ENCODE results near the gene EFCC1. TPM values are rescaled to one million over a fixed set of nuclear protein-coding genes. Genes with fewer than 3 reads are reported as not detected.

EFCC1 gene
- total RNA-seq, 4 donors from 2014 or later = 3.3 to 40.4 (median 4.0) TPM

DNA sequence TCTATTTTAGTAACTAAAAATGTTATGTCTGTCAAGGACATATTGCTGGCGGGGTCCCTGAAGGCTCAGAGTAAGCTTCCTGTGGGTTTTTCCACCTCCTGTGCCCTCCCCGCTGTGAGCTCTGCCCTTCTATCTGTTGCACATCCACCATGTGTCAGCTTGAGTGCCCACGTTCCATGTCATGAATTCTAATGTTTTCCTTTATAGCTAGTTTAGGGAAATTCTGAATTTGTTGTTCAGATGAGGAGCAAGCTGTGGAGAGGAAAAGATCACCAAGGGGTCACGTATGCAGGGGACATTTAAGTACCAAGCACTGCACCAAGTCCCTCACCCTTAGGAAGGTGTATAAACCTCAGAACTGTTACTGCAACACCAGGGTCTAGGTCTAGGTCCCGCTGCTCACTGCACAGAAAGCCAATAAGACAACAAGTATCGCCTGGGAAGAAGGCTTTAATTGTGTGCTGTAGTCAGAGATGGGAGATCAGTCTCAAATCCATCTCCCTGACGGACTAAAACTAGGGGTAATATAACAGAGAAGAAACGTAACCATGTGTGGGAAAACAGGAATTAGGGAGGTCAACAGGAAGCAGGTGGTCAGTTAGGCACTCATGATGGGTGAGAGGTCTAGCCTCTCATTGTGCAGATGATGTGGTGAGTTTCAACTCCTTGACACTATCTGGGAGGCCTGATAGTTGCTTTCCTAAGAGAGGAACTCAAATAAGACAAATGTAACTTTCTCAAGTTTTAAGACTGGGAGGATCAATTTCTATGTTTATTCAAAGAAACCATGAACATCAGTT is 69.2 kb downstream of the EFCC1 start:
- no peak for DNase-seq
- Histone ChIP-seq H3K9me3 (no peaks in the 10 kb centered on the region), H3K27ac (no peak overlapping the region), H3K4me1 (peaks cover 0 to 14% (median 0%) of the 10 kb centered on the region in 4 donors), H3K4me3 (no peak overlapping the region), H3K36me3 (no peaks in the 10 kb centered on the region), H3K27me3 (no peaks in the 10 kb centered on the region)
- TF ChIP-seq, protein P1, sequence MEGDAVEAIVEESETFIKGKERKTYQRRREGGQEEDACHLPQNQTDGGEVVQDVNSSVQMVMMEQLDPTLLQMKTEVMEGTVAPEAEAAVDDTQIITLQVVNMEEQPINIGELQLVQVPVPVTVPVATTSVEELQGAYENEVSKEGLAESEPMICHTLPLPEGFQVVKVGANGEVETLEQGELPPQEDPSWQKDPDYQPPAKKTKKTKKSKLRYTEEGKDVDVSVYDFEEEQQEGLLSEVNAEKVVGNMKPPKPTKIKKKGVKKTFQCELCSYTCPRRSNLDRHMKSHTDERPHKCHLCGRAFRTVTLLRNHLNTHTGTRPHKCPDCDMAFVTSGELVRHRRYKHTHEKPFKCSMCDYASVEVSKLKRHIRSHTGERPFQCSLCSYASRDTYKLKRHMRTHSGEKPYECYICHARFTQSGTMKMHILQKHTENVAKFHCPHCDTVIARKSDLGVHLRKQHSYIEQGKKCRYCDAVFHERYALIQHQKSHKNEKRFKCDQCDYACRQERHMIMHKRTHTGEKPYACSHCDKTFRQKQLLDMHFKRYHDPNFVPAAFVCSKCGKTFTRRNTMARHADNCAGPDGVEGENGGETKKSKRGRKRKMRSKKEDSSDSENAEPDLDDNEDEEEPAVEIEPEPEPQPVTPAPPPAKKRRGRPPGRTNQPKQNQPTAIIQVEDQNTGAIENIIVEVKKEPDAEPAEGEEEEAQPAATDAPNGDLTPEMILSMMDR (IDR thresholded peaks at IDR 0.05) = no peak
- TF ChIP-seq POLR2A (IDR thresholded peaks at IDR 0.05) = no peak

DNA sequence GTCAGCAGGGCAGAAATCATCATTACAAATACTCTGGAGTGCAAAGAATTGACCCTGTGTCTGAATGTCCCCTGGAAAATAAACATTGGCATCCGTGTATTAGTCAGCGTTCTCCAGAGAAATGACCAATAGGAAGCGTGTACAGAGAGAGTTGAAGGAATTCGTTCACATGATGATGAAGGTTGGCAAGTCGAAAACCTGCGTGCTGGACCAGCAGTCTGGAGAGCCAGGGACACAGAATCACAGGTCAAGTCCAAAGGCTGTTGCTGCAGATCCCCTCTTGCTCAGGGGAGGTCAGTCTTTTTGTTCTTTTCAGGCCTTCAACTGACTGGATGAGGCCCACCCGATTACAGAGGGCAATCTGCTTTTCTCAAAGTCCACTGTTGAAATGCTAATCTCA is 76.1 kb downstream of the EFCC1 start:
- H3K4me3 ChIP-seq = no peak overlapping the region
- no peak for DNase-seq
- no peaks in the 10 kb centered on the region for H3K9me3 ChIP-seq
- no peak overlapping the region for H3K27ac ChIP-seq
- no peaks in the 10 kb centered on the region for H3K4me1 ChIP-seq
- no peaks in the 10 kb centered on the region for H3K36me3 ChIP-seq
- no peak for TF ChIP-seq POLR2A (IDR thresholded peaks at IDR 0.05)
- TF ChIP-seq, protein P1 (IDR thresholded peaks at IDR 0.05) = no peak
- no peaks in the 10 kb centered on the region for H3K27me3 ChIP-seq

DNA sequence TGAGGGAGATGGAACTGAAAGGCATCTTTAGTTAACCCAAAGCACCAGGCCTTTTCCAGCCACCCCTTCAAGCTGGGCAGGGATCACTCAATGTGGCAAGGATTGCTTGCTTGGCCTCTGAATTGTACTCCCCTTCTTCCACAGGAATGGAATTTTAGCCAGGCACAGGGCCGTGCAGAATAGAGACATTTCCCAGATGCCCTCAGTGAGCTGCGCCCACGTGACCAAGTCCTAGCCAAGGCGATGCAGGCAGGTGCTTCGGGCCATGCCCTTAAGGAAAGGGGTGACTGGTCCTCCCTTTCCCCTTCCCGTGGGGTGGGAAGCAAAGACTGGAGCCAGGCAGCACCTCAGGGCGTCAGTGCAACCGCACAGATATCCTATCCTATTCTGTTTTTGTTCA is 77.4 kb downstream of the EFCC1 start:
- no peak overlapping the region for H3K4me3 ChIP-seq
- TF ChIP-seq, protein P1 (IDR thresholded peaks at IDR 0.05) = no peak
- TF ChIP-seq POLR2A (IDR thresholded peaks at IDR 0.05) = no peak
- no peak for DNase-seq
- no peaks in the 10 kb centered on the region for H3K4me1 ChIP-seq
- no peaks in the 10 kb centered on the region for H3K27me3 ChIP-seq
- H3K36me3 ChIP-seq = no peaks in the 10 kb centered on the region
- no peak overlapping the region for H3K27ac ChIP-seq
- H3K9me3 ChIP-seq = no peaks in the 10 kb centered on the region

DNA sequence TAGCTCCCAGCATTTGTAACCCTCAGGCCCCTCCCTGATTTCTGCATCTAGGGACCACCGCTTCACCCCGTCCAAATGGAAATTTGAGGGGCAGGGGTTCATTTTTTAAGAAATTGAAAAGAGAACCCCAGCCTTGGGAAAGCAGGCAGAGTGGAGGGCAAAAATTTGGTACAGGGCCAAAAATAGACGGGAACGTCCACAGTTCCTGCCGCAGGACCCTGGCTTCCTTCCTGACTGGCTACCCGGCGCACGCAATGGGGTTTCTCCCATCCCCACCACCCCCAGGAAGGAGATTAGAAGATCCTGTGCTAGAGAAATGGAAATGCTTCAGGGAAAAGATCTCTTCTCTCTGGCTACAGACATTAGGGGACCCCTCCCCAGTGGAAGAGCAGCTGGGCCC is 80.4 kb downstream of the EFCC1 start:
- Histone ChIP-seq H3K9me3 (no peaks in the 10 kb centered on the region), H3K27ac (no peak overlapping the region), H3K36me3 (no peaks in the 10 kb centered on the region), H3K27me3 (no peaks in the 10 kb centered on the region), H3K4me3 (no peak overlapping the region), H3K4me1 (no peaks in the 10 kb centered on the region)
- TF ChIP-seq POLR2A (IDR thresholded peaks at IDR 0.05) = no peak
- TF ChIP-seq, protein P1 (IDR thresholded peaks at IDR 0.05) = no peak
- DNase-seq = no peak

DNA sequence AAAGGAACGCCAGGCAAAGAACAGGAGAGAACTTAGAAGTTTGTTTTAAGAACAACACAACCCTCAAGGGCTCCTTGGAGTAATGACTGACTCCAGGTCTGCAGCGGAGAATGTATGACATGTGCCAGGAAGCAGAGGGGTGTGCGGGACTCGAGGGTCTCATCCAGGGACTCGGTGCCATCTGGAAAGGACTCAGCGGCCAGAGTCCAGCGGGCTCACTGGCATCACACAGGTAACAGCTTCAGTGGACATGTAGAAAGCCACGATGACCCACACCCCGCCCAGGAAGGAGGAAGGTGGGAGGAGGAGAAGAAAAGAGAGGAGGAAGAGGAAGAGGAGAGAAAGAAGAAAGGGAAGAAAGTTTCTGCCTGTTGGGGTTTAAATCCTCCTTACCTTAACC is 80.9 kb downstream of the EFCC1 start:
- Histone ChIP-seq H3K4me1 (peaks cover 0 to 3% (median 0%) of the 10 kb centered on the region in 4 donors), H3K27ac (no peak overlapping the region), H3K4me3 (no peak overlapping the region), H3K9me3 (no peaks in the 10 kb centered on the region), H3K27me3 (no peaks in the 10 kb centered on the region), H3K36me3 (no peaks in the 10 kb centered on the region)
- TF ChIP-seq, protein P1 (IDR thresholded peaks at IDR 0.05) = no peak
- no peak for TF ChIP-seq POLR2A (IDR thresholded peaks at IDR 0.05)
- no peak for DNase-seq

All from Peyer's patch (tissue), 4 donors.